Measurements from ENCODE around the gene ARFGEF3.
"Not testable (repeated sequence)": the region's sequence is repeated elsewhere in the genome, so short reads cannot be mapped to it uniquely, and the experiment has no call there.

The ARFGEF3 gene

DNA sequence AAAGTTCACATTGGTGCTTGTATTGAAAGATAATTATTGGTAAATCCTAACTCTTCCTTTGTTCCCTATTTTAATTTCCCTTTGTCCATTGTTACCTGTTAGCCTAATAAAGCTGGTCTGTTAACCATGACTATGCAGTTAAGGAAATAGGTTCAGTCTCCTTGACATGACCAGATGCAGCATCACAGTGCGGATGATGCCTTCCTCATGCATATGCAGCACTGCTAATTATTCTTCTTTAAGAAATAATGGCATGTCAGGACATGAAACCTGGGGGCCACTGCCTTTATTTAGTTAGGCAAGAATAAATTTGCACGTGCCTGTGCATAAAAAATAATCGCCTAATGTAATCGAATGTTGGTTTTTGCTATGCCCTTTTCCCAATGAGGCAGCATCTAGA is 40.1 kb downstream of the ARFGEF3 start:
- Histone ChIP-seq H3K9ac (ENCODE audit: insufficient read length) (no peak overlapping the region), H3K4me3 (no peak overlapping the region), H3K9me3 (ENCODE audit: low read depth, low read length) (no peaks in the 10 kb centered on the region), H3K36me3 (ENCODE audit: insufficient read depth, low read length) (no peaks in the 10 kb centered on the region), H3K27ac (no peak overlapping the region)
- TF ChIP-seq FOXP2 (optimal IDR thresholded peaks at IDR 0.05; ENCODE audit: control extremely low read depth, extremely low read length, insufficient read depth) (no peak), EZH2 (IDR thresholded peaks at IDR 0.05) (no peak), POLR2AphosphoS5 (IDR thresholded peaks at IDR 0.05; ENCODE audit: borderline replicate concordance, low read depth, low read length) (no peak)
- DNase-seq (ENCODE audit: low read depth, low spot score), result no peak

- no peaks in the 10 kb centered on the region for H3K9me3 ChIP-seq (ENCODE audit: low read depth, low read length)
- H3K27ac ChIP-seq, result no peak overlapping the region
- no peaks in the 10 kb centered on the region for H3K36me3 ChIP-seq (ENCODE audit: insufficient read depth, low read length)
- H3K9ac ChIP-seq (ENCODE audit: insufficient read length), result no peak overlapping the region
- DNase-seq (ENCODE audit: low read depth, low spot score), result no peak
- no peak overlapping the region for H3K4me3 ChIP-seq
- TF ChIP-seq POLR2AphosphoS5 (IDR thresholded peaks at IDR 0.05; ENCODE audit: borderline replicate concordance, low read depth, low read length) (no peak), EZH2 (IDR thresholded peaks at IDR 0.05) (no peak)
Observed at GRCh38 chr6:138203315-138203714, 41.6 kb downstream of the ARFGEF3 start.

GRCh38 chr6:138204303-138204702 is 42.6 kb downstream of the ARFGEF3 start:
- Histone ChIP-seq H3K36me3 (ENCODE audit: insufficient read depth, low read length) (no peaks in the 10 kb centered on the region), H3K9ac (ENCODE audit: insufficient read length) (no peak overlapping the region), H3K4me3 (no peak overlapping the region), H3K9me3 (ENCODE audit: low read depth, low read length) (no peaks in the 10 kb centered on the region), H3K27ac (no peak overlapping the region)
- no peak for DNase-seq (ENCODE audit: low read depth, low spot score)
- no peak for TF ChIP-seq POLR2AphosphoS5 (IDR thresholded peaks at IDR 0.05; ENCODE audit: borderline replicate concordance, low read depth, low read length)
- TF ChIP-seq EZH2 (IDR thresholded peaks at IDR 0.05), result no peak
- no peak for TF ChIP-seq FOXP2 (optimal IDR thresholded peaks at IDR 0.05; ENCODE audit: control extremely low read depth, extremely low read length, insufficient read depth)

DNA sequence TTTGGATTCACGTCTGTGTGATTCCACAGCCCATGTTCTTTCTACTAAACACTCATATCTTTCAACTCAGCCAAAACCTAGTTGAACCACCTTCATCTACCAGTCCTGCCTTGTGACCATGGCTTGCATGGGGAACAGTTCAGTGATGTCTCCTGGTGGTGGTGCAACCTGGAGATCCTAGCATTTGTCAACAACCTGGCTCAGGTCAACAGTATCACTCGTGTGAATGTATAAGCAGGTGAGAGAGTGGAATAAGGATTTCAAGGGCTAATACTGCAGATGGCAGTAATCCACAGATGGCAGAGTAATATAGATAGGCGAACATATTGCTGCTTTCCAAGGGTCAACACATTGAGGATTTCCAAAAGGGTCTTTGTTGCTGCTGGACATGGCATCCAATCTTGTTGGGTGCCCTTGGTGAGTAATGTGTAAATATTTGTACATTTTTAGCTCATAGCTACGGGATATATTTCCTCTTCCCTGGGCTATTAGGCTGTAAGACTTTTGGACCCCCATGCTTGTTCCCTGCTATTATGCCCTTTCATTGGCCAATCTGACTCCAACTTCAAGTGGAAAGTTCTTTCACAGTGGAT is 43.1 kb downstream of the ARFGEF3 start:
- no peak overlapping the region for H3K27ac ChIP-seq
- no peaks in the 10 kb centered on the region for H3K36me3 ChIP-seq (ENCODE audit: insufficient read depth, low read length)
- no peak for DNase-seq (ENCODE audit: low read depth, low spot score)
- no peak overlapping the region for H3K9ac ChIP-seq (ENCODE audit: insufficient read length)
- no peak overlapping the region for H3K4me3 ChIP-seq
- H3K9me3 ChIP-seq (ENCODE audit: low read depth, low read length), result no peaks in the 10 kb centered on the region
- TF ChIP-seq POLR2AphosphoS5 (IDR thresholded peaks at IDR 0.05; ENCODE audit: borderline replicate concordance, low read depth, low read length) (no peak), EZH2 (IDR thresholded peaks at IDR 0.05) (no peak), FOXP2 (optimal IDR thresholded peaks at IDR 0.05; ENCODE audit: control extremely low read depth, extremely low read length, insufficient read depth) (no peak)

DNA sequence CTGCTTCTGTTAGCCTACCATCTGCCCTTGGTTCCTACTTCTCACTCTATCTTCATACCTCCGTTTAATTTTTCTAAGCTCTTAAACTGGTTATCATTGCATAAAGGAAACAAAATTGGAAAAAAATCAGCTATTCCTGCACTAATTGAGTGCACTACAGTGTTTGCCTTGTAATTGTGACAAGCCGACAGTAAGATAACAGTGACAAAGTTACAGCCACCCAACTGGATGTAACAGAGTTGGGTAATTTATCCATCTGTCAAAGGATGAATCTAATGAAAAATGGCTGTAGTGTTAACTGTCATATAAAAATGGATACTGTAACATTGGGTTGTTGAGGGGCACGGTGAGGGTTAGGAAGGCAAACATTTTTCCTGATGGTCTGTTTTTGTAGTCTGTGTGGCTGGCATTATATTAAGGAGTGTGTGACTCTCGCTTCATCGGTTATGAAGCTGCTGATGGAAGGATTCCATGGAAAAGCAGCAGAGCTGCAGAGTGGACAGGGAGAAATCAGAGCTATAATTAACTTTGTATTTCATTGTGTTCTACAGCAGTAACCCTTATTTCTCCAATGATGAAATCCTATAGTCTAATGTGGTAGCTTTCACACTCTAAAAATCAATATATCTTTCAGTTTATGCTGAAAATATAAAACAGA is 43.8 kb downstream of the ARFGEF3 start:
- no peak overlapping the region for H3K27ac ChIP-seq
- no peak for TF ChIP-seq FOXP2 (optimal IDR thresholded peaks at IDR 0.05; ENCODE audit: control extremely low read depth, extremely low read length, insufficient read depth)
- no peak for TF ChIP-seq POLR2AphosphoS5 (IDR thresholded peaks at IDR 0.05; ENCODE audit: borderline replicate concordance, low read depth, low read length)
- no peak for TF ChIP-seq EZH2 (IDR thresholded peaks at IDR 0.05)

GRCh38 chr6:138206862-138207261 is 45.1 kb downstream of the ARFGEF3 start:
- TF ChIP-seq POLR2AphosphoS5 (IDR thresholded peaks at IDR 0.05; ENCODE audit: borderline replicate concordance, low read depth, low read length) (no peak), EZH2 (IDR thresholded peaks at IDR 0.05) (no peak), FOXP2 (optimal IDR thresholded peaks at IDR 0.05; ENCODE audit: control extremely low read depth, extremely low read length, insufficient read depth) (no peak)
- H3K36me3 ChIP-seq (ENCODE audit: insufficient read depth, low read length), result no peaks in the 10 kb centered on the region

More for the DNA sequence above, 43.8 kb downstream of the ARFGEF3 start:
- Histone ChIP-seq H3K4me3 (no peak overlapping the region), H3K9me3 (ENCODE audit: low read depth, low read length) (no peaks in the 10 kb centered on the region), H3K9ac (ENCODE audit: insufficient read length) (no peak overlapping the region), H3K36me3 (ENCODE audit: insufficient read depth, low read length) (no peaks in the 10 kb centered on the region)
- DNase-seq (ENCODE audit: low read depth, low spot score), result no peak

GRCh38 chr6:138211048-138211581 is 49.4 kb downstream of the ARFGEF3 start:
- TF ChIP-seq EZH2 (IDR thresholded peaks at IDR 0.05), result no peak
- TF ChIP-seq FOXP2 (optimal IDR thresholded peaks at IDR 0.05; ENCODE audit: control extremely low read depth, extremely low read length, insufficient read depth), result no peak
- TF ChIP-seq POLR2AphosphoS5 (IDR thresholded peaks at IDR 0.05; ENCODE audit: borderline replicate concordance, low read depth, low read length), result no peak
- H3K36me3 ChIP-seq (ENCODE audit: insufficient read depth, low read length), result no peaks in the 10 kb centered on the region
- no peak overlapping the region for H3K9ac ChIP-seq (ENCODE audit: insufficient read length)
- no peak overlapping the region for H3K4me3 ChIP-seq
- no peak for DNase-seq (ENCODE audit: low read depth, low spot score)
- no peaks in the 10 kb centered on the region for H3K9me3 ChIP-seq (ENCODE audit: low read depth, low read length)
- no peak overlapping the region for H3K27ac ChIP-seq

More at GRCh38 chr6:138206862-138207261, 45.1 kb downstream of the ARFGEF3 start:
- Histone ChIP-seq H3K4me3 (no peak overlapping the region), H3K9me3 (ENCODE audit: low read depth, low read length) (no peaks in the 10 kb centered on the region), H3K27ac (no peak overlapping the region), H3K9ac (ENCODE audit: insufficient read length) (no peak overlapping the region)
- DNase-seq (ENCODE audit: low read depth, low spot score), result no peak

DNA sequence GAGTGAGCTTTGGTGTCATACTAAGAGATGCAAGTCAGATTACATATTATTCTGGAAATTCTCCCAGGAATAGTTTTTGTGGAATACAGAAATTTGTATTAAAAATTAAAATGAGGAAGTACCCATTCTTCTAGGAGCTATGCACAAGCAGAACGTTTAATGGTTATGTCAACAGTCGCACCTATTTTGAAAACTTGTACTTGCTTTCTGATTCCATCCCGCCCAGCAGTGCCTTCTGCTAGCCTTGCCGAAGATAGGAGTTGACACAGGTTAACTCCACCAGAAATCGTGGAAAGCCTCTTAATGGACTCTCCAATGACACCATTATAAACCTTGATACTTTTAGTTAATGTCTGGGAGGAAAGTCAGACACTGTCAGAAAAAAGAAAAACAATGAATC is 49.9 kb downstream of the ARFGEF3 start:
- Histone ChIP-seq H3K4me3 (no peak overlapping the region), H3K9me3 (ENCODE audit: low read depth, low read length) (no peaks in the 10 kb centered on the region)
- TF ChIP-seq FOXP2 (optimal IDR thresholded peaks at IDR 0.05; ENCODE audit: control extremely low read depth, extremely low read length, insufficient read depth), result no peak
- no peak for TF ChIP-seq EZH2 (IDR thresholded peaks at IDR 0.05)
- TF ChIP-seq POLR2AphosphoS5 (IDR thresholded peaks at IDR 0.05; ENCODE audit: borderline replicate concordance, low read depth, low read length), result no peak

GRCh38 chr6:138212530-138212929 is 50.8 kb downstream of the ARFGEF3 start:
- H3K9me3 ChIP-seq (ENCODE audit: low read depth, low read length); H3K36me3 ChIP-seq (ENCODE audit: insufficient read depth, low read length); H3K9ac ChIP-seq (ENCODE audit: insufficient read length); DNase-seq (ENCODE audit: low read depth, low spot score); H3K4me3 ChIP-seq; H3K27ac ChIP-seq: not testable (repeated sequence)

More for the DNA sequence above, 49.9 kb downstream of the ARFGEF3 start:
- Histone ChIP-seq H3K36me3 (ENCODE audit: insufficient read depth, low read length) (no peaks in the 10 kb centered on the region), H3K27ac (no peak overlapping the region), H3K9ac (ENCODE audit: insufficient read length) (no peak overlapping the region)
- no peak for DNase-seq (ENCODE audit: low read depth, low spot score)
